ENCODE data around the gene KRTAP22-1.

KRTAP22-1 gene

DNA sequence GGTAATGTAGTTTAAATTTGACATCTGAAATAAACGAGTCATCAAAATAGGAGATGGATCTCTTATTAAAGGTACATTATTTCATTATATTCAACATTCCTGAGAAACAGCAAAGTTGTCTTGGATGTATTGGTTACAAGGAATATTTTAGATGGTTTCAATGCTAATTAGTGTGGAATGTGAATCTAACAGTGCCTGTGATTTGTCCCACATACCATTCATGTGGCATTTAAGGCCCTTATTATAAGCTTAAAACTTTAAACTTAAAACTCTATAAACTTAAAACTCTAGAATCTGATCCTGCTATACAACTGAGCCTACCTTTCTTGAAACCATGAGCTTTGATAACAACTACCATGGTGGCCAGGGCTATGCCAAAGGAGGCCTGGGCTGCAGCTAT lies at the start of gene KRTAP22-1:
Gene KRTAP22-1 (plus strand): TSS at position 301 of the 400 bp plus-strand sequence.
- DNase-seq: no peak

DNA sequence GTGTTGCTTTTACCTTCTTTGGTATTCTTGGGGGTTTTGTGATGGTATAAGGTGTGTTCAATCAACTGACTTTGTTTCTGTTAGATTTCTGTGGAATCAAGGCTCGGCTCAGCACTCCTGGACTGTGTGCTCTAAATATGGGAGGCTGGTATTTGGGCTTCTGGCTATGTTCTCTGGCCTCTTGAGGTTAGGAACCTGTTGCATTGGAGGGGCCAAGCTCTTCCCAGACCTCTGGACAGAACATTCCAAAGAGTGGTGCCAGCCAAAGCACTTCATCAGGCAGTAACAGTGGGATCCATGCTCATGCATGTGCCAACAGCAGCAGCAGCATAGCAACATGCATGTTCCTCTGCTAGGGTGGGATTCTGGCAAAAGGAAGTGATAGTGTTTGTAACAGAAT lies 48.1 kb upstream of the KRTAP22-1 start:
- DNase-seq: no peak

DNA sequence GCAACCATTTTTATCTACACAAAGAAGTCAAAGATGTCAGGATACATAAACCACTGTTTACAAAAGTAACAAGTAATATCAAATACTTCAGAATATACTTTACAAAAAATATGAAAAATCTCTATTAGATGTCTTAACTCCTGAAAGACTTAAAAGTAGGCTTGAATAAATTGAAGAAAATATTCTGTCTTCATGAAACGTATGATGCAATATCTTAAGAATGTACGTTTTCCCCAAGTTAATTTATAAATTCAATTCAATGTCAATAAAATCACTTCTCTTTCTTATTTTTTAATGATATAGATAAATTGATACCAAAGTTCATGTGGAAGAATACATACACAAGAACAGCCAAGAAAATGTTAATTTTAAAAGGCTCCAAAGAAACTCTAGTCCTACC lies 45.8 kb upstream of the KRTAP22-1 start:
- DNase-seq: no peak

DNA sequence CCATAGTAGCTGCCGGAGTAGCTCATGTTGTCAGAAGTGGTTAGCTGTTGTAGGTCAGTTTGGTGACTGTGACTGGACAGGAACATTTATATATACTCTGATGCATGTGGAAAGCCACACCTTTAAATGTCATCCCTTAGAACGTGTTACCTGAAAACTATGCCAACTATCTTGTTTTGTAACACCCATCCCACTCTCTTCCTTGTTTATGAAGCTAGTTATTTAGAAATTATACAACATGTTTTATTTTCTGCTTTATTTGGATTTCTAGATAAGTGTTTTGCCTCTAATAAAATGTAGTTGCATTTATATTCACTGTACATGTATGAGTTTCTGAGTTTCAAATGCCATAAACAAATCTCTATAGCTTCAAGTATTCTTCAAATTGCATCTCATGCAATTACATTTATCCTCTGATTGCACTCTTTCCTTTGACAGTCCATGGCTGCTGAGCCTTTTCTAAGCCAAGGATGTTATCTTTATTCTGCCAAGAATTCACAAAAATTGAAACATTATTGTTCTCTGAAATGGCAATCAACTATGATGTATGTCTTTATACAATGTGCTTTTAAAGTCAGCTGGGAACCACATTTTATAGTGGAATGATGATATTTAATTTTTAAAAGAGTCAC lies 39.5 kb upstream of the KRTAP22-1 start, which contains the start of gene KRTAP19-7:
Gene KRTAP19-7 (minus strand): TSS at position 51 of the 632 bp plus-strand sequence. CDS start 25 bp downstream, at position 26.
- DNase-seq: no peak

DNA sequence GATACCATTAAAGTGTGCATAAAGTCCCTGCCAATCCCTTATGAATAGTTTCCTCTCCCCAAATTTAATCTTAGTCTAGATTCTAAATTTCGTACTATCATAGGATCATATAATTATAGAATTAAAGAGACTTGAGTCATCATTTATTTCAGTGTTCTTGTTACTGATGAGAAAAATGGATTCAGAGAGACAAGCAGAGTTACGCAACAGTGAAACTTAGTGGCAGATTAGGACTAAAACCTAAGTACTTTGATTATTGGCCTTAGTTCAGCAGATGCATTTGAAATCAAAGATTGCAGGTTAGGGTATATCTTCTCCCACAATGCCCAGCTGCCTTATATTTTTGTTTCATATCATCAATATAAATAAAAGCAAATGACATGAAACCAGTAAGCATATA lies 38.9 kb upstream of the KRTAP22-1 start:
- no peak for DNase-seq

DNA sequence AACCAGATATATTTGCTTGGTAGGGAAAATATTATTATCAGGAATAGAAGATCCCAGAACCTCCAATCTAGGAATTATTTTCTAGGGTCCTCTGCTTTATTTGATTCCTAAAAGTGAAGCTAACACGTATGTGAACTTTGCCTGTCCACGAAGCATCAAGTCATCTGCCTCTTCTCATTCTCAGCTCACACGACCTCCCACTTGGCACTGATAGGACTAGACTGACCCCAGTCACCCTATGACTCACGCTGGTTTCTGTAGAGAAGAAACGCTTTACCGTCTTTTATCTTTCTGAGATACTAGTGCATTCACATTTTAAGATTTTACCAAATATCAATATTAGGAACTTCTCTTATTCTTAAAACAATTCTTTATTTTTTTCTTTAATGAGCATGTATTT lies 37.8 kb upstream of the KRTAP22-1 start:
- DNase-seq: no peak

DNA sequence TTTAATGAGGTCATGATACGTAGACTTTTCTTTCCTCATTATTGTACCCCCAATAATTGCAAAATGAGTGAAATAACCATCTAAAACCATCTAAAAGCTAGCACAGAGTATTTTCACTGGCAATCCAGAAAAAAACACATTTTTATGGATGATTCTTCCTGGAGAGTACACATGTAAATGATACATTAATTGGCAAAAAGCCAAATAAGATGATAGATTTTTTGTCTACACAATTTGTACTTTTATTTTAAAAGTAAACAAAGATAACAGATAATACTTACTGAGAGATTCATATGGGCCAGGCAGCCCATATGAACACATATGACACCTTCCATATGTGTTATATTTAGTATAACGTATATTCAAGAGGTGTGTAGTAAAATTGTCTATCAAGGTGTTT lies 37.3 kb upstream of the KRTAP22-1 start:
- DNase-seq: no peak

DNA sequence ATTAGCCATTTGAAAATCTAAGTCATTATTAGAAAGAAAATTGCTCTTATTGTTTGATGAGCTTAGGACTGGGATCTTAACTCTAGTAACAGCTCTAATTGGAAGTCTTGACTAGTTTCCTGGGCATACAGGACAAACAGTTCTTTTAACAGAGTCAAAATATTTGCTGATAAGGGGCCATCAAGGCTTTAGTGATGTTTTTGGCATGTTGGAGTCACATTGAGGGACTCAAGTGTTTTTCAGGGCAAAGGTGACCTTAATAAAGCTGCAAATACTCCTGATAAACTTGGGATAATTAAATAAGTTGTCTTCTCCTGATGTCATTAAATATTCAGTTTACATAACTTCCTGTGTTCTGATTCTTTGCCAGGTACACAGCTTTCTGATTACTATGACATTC lies 33.3 kb upstream of the KRTAP22-1 start:
- no peak for DNase-seq

DNA sequence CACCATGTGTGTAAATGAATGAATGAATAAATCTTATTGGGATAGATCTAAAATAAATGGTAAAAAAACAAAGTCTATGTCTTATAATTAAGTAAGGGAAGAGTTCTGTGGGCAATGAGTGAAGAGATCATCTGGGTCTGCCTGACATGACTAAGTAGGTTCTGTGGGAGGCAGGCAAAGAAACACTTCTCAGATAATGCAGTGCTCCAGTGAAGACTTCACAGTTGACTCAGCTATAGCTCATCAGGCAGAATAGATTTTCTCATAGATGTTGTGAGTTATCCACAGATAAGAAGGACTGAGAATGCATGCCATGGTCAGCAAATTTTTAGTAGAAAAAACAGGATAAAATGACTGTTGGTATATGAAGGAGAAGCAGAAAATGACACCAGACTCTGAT lies 23.1 kb upstream of the KRTAP22-1 start:
- DNase-seq: no peak

DNA sequence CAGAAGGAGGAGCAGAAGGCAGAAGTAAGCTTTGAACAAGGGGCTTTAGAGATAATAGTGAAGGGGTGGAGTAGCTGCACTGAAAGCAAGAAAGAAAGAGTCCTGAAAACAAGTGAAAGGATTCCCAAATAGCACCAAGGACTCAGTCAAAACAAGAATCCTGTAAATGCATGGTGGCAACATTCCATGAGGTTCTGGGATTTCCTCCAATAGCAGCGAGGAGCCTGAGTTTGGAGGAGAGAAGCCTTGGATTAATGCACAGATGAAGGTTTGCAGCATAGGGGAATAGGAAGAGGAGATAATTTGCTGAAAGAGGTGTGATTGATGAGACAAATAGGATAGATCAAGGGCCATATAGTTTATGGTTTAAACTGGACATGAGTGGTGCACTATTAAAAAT lies 21.5 kb upstream of the KRTAP22-1 start:
- DNase-seq: no peak

DNA sequence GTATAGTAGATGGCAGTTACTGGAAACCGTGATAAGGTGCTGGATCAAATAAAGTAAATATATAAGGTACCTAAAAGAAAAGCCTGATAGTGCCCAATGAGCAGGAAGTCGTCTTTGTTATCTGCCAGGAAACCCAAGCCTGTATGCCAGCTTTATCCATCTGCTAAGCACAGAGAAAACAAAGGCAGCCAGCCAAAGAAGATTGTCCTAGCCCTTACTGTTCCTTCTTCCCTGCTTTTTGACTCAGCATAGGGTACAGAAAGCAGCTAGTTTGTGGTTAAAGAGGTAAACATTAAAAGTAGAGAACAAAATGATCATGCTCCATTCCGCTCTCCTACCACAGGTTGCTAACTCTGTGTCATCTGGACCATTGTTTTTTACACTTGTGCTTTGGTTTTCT lies 20.8 kb upstream of the KRTAP22-1 start:
- DNase-seq: no peak

DNA sequence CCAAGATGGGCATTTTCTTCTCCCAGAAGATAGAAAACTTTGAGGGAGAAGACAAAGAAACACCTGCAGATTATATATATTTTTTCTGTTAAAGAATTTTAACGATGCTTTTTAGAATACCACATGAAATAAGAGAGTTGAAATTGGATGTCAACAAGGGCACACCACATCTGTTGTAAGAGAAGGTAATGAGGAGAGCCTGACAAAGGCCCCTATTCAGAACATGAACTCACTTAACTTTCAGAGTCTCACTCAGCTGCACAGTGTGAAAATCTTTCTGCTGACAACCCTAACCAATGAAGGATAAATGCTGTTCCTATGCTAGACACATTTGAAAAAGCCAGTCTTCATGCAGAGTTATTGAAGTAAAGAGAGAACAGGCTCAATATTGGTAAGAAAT lies 18.0 kb upstream of the KRTAP22-1 start:
- DNase-seq: no peak

DNA sequence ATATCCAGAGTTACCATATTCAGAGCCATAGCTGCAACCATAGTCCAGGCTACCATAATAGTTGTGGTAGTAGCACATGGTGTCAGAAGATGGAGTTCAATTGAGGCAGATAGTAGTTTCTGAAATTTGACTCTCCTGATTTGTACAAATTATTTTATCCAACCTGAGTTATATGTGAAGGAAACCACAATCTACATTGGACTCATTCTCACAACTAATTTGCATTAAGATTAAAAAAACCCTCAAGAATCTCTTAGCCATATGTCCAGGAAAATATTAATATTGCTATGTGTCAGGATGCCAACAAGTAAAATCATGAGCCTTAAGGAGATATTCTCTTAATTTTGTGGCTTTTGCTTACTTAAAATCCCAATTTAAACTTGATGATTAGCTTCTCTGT lies 10.6 kb upstream of the KRTAP22-1 start, which contains the start of gene KRTAP22-2:
Gene KRTAP22-2 (minus strand): TSS at position 101 of the 400 bp plus-strand sequence.
- no peak for DNase-seq

DNA sequence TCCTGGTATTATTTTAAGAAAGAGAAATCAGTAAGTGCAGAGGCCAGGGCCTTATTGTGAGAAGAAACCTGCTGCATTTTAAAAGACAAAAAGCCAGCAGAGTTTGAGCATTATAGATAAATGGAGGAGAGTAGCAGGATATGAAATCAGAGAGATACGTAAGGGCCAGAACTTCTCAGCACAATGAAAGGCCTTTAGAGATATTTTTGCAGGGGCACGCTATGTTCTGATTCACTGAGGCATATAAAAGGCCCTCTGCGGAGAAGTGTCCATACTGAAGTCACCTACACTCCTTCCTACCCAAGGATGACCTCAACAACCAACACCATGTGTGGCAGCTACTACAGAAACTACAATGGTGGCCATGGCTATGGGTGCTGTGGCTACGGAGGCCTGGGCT lies 8.7 kb upstream of the KRTAP22-1 start, which contains the start of gene KRTAP6-3:
Gene KRTAP6-3 (plus strand): TSS at position 301 of the 400 bp plus-strand sequence. CDS start 6 bp downstream, at position 307.
- no peak for DNase-seq

DNA sequence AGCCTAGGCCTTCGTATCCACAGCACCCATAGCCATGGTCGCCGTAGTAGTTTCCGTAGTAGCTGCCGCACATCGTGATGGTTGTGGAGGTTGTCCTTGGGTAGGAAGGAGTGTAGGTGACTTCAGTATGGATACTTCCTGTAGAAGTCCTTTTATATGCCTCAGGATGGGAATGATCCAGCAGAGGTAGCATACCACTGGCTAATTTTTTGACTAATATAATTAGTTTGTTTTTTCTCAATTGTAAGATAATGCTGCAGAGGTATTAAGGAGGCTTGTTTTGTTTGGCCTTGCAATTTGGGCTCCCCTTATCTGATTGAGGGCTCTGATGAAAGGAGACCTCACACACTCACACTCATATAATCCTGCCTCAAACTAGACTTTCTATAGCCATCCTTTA lies 2.1 kb upstream of the KRTAP22-1 start, which contains the start of gene KRTAP6-2:
Gene KRTAP6-2 (minus strand): TSS at position 101 of the 400 bp plus-strand sequence. CDS start 28 bp downstream, at position 73.
- DNase-seq: no peak

DNA sequence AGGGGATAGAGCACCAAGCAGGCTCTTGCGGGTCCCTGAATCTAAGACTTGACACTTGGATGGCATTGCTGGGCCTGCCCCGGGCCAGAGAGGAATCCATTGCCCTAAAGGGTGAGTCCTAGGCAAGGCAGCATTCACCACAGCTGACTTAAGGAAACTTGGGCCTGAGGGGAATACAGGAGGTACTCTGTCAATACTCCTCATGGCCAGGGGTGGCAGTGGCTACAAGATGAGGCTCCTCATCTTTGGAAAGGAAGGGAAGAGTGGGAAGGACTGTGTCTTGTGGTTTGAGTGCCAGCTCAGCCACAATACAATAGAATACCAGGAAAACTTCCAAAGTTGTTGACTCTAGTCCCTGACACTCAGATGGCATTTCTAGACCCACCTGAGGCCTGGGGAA lies 5.1 kb downstream of the KRTAP22-1 start:
- DNase-seq: no peak

DNA sequence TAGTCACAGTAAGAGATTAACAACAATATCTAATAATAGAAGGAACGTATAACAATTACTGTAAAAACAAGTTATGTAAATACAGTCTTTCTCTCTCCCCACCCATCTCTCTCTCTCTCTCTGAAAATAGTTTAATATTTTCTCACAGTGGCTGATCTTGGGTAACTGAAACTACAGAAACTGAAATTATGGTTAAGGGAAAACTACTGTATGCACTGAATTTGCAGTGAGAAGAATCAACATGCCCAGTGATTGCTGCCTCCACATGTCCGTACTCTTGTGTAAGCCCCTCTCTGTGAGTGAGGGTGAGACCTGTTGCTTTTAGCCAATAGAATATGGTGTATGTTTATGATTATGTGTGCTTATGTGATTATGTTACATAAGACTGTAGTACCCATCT lies 11.2 kb downstream of the KRTAP22-1 start:
- DNase-seq: no peak

DNA sequence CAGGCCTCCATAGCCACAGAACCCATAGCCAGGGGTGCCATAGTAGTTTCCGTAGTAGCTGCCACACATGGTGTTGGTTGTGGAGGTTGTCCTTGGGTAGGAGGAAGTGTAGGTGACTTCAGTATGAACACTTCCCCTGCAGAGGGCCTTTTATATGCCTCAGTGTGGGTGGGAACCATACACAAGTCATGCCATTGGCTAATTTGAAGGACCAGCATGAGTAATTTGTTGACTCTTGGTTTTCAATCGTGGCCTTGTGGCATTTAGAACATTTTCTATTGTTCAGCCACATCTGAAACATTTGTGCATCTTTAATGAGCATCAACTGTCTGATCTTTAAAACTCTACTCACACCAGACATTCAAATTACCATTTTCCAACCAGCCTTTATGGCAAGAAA lies 12.9 kb downstream of the KRTAP22-1 start, which contains the start of gene KRTAP6-1:
Gene KRTAP6-1 (minus strand): TSS at position 95 of the 400 bp plus-strand sequence. CDS start 26 bp downstream, at position 69.
- peak; percentile 2 for DNase-seq

DNA sequence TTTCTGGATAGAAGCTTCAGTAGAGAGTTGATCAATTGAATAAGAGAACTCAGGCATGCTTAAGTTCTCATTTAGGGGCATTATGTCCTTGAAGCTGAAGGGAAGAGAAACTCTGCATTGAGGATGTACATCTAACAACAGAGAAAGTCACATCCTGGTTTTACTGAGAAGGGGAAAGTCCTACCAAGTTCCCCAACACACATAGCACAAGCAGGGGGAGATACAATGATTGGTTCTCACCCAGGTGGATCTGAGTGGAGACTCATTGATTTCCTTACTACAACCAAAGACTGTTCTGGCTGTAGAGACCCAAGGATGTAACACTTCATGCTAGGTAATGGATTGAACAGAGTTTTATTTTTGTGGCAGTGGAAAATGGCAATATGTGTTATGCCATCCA lies 14.3 kb downstream of the KRTAP22-1 start:
- DNase-seq: no peak

DNA sequence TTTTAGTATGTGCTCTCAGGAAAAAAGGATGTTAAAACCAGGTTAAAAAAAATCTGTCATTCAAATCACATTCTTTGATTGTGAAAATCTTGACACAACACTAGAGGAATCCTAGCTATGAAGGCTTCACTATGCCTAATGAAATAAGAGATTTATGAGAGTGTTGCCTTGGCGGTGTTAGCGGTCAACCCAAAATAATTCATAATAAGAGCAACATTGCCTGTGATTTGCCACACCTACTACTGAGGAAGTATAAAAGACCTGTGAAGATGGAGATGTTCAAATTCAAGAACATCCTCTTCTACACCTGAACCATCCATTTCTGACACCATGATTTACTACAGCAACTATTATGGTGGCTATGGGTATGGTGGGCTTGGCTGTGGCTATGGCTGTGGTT lies 15.2 kb downstream of the KRTAP22-1 start, which contains the start of gene KRTAP20-1:
Gene KRTAP20-1 (plus strand): TSS at position 301 of the 400 bp plus-strand sequence. CDS start 30 bp downstream, at position 331.
- no peak for DNase-seq

DNA sequence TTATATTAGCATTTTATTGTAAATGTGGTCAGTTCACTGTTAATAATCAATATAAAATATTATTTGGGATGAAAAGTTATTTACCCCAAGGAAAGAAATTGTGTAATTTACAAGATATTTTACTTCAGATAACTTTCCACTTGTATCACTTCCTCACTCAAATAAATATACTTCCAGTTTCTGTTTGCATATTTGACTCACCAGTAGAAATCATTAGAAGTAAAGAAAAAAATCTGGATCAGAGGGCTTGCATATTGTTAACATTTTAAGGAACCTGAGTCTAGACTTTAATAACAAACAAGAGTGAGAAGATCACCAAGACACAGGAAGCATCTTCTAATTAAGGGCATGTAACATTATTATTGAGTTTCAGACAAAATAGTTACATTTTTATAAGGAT lies 19.2 kb downstream of the KRTAP22-1 start:
- DNase-seq: no peak

DNA sequence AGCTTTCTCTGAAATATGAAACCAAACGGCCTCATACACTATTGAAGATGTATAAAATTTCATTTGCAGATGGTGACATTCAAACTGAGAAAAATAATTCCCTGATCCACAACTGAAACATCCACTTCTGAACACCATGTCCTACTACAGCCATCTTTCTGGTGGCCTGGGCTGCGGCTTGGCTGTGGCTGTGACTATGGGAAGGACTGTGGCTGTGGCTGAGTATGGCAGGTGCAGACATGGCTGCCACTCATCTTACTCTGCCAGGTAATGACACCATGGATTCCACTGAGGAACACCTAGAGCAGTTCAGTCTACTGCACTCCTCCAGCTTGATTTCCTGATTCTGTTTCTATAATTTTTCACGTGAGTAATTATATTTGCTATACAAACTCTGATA lies 19.6 kb downstream of the KRTAP22-1 start, which contains the start of gene KRTAP20-4:
Gene KRTAP20-4 (plus strand): TSS at position 106 of the 400 bp plus-strand sequence.
- DNase-seq: no peak

DNA sequence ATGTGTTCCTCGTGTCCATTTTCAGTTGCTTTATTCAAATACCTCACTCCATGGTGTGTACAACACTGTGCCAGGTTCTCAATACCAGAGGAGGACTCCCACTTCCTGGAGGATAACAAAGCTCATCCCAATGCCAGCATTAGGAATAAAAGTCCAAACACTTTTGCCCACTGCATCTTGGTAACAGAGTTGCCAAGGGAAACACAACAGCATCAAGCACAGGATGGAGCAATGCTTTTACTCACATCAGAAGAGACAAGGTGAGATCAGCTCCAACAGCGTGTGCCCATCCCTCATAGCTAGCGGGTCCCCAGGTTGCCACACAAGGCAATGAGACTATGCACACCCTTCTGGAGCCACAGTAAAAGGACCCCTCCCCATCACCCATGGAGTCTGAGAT lies 22.5 kb downstream of the KRTAP22-1 start:
- no peak for DNase-seq

DNA sequence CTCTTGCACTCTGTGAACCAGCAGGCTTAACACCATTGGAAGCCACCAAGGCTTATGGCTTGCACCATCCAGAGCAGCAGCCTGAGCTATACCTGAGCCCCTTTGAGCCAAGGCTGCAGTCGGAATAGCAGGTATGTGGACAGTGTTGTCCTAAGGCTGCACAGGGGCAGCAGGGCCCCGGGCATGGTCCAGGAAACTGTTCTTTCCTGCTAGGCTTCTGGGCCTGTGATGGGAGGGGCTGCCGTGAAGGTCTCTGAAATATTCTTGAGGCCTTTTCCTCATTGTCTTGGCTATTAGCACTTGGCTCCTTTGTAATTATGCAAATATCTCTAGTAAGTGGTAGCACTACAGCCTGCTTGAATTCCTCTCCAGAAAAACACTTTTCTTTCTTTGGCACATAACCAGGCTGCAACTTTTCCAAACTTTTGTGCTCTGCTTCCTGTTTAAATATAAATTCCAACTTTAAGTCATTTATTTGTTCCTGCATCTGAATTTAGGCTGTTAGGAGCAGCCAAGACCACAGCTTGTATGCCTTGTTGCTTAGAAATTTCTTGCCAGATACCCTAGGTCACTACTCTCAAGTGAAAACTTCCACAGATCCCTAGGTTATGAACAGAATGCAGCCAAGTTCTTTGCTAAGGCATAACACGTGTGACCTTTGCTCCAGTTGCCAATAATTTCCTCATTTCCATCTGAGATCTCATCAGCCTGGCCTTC lies 24.7 kb downstream of the KRTAP22-1 start:
- DNase-seq: no peak
